Caki2 (cell line): ENCODE results near the gene SDK1. TPM values are rescaled to one million over a fixed set of nuclear protein-coding genes. Genes with fewer than 3 reads are reported as not detected.
A peak's percentile ranks its signal among the peaks of the same experiment; 100 is the strongest.

Experiments used
- DNase-seq: peaks from one replicate; pipeline ENCODE4 v3.0.0-alpha.2; 2015; ENCODE audit warnings: low read depth
- in situ Hi-C: cut with HindIII; loops from 2 replicates; pipeline ENCODE4 v1.10.0; 2016; ENCODE audit warnings: low sequenced_read_pairs, low pct_unique_long_range_greater_than_20kb, mixed read lengths
- total RNA-seq: library from RNA; depleted of rRNA; stranded (reverse); fragments of >200 nt; shearing (Covaris generic); gene quantifications from 2 replicates; pipeline ENCODE4 v1.2.3, GENCODE V29; 2014; ENCODE audit warnings: low replicate concordance

SDK1 gene
- total RNA-seq, 1 experiment from 2014 or later, result 9.1 TPM

DNA sequence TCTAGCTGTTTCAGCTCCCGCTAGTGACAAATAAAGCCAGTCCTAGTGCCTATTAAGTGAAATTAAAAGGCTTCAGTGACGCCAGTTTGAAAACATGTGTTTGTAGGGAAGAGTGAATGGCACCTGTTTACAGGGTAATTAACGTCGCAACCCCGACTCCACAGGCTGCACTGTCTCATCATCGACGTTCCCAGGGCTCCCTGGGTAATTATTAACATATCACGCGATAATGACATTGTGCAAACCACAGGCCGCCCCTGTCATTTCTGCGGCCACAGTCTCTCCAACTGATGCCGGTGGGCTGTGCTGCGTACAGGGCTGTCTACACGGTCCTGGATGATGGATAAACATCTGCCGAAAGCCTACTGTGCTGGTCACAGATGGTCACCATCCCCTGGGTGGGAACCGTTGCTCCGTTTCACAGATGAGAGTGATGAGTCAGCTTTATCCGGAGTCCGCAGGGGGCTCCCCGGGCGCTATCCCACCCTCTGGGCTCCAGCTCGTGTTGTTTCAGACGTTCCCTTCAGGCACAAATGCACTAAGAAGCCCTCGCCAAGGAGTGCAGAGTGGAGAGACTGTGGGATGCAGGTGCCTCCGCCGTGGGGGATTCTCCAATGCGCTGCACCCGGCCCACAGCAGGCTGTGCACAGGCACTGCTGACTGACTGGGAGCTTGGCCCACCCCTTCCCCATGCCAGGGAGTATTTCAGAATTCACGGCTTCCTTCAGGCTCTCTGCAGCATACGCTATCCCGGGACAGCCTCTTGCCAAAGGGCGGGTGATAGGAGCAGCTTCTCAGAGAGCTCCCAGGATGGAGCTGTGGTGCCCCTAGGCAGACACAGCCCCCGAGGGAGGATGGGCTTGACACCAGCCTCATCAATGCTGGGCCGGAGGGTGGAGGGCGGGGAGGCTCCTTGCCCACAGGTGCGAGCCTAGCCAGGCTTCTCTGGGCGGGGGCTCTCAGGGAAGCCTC is 889.2 kb downstream of the SDK1 start:
- in situ Hi-C loops, result no loop called here
- peak; percentile 93 for DNase-seq

GRCh38 chr7:4191046-4191445 is 890.0 kb downstream of the SDK1 start:
- in situ Hi-C loops, result no loop called here

DNA sequence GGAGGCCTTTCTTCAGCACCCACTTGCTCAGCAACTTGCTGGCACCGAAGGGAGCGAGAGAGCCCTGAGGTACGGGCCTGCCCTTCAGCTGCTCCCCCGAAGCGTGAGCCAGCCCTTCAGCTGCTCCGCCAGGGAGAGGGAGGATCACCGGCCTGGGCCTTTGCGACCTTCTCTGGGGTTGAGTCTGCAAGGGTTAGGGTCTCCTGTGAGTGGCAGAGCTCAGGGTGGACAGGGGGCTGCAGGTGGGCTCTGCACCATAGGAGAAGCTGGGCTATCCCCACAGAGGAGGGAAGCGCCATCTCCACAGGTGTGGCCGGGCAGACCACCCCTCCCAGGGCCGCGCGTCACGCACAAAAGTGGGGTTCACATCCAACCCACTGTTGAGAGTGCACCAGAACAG is 890.5 kb downstream of the SDK1 start:
- no peak for DNase-seq
- in situ Hi-C loops, result no loop called here

More at GRCh38 chr7:4191046-4191445, 890.0 kb downstream of the SDK1 start:
- no peak for DNase-seq

GRCh38 chr7:4195660-4196059 is 894.6 kb downstream of the SDK1 start:
- DNase-seq, result no peak
- in situ Hi-C loops, result no loop called here

DNA sequence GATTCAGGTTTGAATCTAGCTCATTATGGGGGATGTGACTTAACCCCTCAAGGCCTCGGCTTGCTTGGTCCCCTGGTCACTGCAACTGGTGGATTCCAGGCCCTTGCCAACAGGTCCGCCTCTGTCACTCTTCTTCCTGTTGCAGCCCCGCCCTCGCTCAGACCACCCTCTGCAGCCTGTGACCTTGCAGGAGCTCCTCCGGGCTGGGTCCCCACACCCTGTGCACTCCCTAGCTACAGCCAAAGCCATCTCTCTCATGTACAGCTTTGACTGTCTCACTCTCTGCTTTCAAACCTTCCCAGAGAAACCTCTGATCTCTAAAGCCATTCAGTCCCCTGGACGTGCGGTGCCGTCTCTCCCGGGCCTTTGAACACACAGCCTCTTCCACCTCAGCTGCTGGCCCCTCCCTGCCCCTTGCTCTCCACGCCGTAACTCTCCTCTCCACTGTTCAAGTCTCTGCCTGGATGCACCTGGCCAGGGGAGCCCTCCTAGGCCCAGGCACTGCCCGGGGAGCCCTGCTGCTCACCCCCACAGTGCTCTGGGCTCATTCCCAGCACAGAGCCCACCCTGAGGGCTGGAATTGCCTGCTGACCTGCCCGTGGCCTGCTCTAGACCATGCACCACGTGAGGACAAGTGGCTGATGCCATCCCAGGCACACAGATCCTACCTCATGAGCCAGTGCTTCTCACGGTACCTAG is 895.2 kb downstream of the SDK1 start:
- in situ Hi-C loops, result no loop called here
- DNase-seq, result no peak

DNA sequence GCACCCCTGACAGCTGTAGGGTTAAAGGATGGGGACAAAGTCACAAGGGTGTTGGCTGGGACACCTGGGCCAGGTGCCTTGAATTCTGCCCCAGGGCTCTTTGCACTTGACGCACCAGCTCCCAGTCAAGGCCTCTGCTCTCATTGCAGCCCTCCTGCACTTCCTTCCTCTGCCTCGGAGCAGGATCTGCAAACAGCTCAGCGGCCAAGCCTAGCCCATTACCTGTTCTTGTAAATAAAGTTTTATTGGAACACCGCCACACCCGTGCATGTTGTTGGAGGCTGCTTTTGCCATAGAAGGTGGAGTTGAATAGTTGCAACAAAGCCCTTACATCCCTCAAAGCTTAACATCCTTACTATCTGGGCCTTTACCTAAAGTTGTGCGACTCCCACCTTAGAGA is 897.2 kb downstream of the SDK1 start:
- DNase-seq, result no peak
- in situ Hi-C loops, result no loop called here

- no peak for DNase-seq
- in situ Hi-C loops, result no loop called here
Observed at GRCh38 chr7:4200546-4201094, 899.6 kb downstream of the SDK1 start.

- DNase-seq, result no peak
- in situ Hi-C loops, result no loop called here
Observed at GRCh38 chr7:4201566-4201965, 900.5 kb downstream of the SDK1 start.

DNA sequence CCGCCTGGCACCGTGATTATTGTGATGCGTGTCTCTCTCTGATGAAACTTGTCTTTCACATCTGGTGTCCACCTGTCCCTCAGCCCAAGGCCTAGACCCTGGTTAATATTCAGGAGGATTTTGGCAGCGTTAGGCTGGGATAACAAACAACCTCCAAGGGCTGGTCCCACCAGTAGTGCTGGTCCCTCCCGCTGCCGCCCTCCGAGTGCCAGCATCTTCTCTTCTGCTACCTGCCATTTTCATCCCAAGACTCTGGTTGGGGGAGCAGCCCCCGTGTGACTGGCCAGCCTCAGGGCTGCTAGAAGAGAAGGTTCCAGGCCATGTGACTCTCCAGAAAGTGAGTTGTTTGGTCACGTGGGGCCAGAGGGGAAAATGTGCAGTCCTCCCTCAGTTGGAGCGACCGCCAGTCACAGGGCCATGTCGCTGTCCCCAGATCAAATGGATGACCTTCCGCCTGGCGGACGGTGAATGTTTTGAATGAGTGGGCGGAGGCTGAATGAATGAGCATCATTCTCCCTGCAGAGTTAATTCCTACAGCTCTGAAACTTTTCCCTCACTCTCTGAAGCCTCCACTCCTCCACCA is 901.2 kb downstream of the SDK1 start:
- in situ Hi-C loops, result no loop called here
- no peak for DNase-seq

DNA sequence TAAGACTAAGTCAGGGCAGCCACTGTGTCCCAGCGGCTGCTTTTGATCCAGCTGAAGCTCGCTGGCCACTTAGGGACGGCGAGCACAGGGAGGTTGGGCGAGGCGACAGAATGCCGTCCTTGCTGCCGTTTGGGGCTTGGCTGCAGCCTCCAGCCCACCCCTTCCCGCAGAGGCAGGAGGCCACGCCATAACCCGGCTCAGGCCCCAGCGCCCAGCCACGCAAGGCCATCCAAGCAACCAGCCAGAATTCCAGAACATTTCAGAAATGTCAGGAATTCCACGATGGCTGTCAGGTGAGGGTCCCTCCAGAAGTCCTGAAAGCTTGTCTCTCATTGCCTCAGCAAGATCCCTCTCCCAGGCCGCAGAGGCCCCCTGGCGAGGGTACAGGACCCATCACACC is 901.9 kb downstream of the SDK1 start:
- no peak for DNase-seq
- in situ Hi-C loops, result no loop called here

DNA sequence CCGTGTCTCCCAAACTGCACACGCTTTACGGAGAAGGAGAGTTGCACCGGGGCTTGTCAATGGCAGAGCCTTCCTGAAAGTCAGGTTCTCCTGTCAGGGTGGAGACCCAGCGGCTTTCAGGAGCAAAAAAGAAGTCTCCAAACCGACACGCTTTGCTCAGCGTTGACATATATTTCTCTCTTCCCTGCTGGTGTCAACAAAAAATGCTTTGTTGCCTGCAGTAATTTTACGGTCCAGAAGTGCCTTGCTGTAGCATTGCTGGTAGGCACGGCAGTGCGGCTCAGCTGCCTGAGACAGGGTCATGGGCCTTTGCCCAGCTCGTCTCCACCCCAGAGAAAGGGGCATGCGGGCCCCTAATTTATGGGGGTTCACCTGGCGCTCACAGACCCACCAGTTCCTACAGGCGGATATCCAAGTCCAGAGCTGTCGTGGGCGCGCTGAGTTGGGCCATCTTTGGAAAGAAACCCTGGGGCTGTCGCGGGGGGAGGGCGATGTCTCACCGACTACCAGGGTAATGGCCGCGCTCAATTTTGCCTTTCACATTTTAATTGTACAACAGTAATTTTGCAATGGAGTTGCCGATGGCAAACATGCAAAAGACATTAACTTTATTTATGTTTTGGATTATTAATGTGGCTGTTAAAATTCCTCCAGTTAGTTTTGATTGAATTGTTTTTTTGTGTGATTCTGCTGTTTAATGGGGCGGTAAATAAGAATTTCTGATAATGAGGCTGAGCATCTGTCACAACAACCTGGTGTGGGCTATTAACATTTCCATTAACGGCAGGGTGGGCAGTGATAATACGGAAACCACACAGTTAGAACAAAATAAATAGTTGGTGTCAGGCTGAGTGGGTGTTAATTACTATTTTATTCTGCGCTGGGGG is 902.8 kb downstream of the SDK1 start:
- in situ Hi-C loops, result no loop called here
- DNase-seq, result no peak

DNA sequence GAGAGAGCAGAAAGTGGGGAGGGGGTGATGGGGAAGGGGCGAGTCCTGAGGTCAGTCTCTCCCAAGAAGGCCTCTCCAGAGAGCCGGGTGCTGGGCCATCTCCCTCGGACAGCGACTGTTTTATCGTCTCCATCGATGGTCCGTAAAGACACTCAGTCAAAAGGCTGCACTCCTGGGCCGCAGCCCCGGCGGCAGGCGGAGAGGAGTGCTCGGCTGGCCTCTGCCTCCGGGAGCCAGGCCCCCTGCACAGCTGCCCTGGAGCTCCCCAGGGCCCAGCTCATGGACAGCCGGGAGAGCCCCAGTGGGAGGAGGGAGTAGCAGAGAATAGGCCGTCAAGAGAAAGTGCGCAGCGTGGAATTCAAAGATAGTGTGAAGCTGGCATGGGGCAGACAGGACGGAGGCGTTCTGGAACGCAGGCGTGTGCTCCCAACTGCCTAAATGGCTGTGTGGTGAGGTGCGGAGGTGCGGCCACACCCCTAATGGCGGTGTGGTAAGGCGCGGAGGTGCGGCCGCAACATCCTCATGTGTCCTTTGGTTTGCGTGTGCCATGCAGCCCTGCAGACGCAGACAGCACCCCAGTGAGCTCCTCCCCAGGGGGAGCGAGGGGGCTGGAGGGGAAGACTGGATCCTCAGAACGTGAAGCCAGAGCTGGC is 903.6 kb downstream of the SDK1 start:
- DNase-seq, result no peak
- in situ Hi-C loops, result no loop called here

- DNase-seq, result no peak
- in situ Hi-C loops, result no loop called here
Observed at GRCh38 chr7:4205828-4206227, 904.8 kb downstream of the SDK1 start.

- no peak for DNase-seq
- in situ Hi-C loops, result no loop called here
Observed at GRCh38 chr7:4207011-4207410, 906.0 kb downstream of the SDK1 start.

- in situ Hi-C loops, result no loop called here
Observed at GRCh38 chr7:4208086-4208485, 907.0 kb downstream of the SDK1 start.

DNA sequence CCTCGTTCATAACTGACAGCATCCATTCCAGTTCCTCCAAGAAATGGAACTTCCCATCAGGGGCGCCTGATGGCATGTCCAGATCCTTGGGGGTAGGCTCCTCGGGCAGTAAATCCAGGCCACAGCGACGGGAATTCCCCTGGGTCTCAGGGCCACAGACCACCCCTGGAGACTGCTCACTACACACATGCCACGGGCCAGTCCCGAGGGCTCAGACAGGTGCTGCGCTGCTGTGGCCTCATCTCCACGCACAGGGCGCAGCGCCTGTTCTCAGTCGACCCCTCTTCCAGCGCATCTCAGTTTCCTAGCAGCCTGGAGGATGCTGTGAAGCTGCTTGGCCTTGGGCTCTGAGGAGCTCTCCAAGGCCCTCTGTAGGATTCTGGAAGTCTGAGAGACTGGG is 907.5 kb downstream of the SDK1 start:
- in situ Hi-C loops, result no loop called here
- DNase-seq, result no peak

More at GRCh38 chr7:4208086-4208485, 907.0 kb downstream of the SDK1 start:
- no peak for DNase-seq

- DNase-seq, result no peak
- in situ Hi-C loops, result no loop called here
Observed at GRCh38 chr7:4209126-4209525, 908.1 kb downstream of the SDK1 start.
